Stomach (tissue), 9 donors: Measurements from ENCODE around the gene C16orf95. TPM values are rescaled to one million over a fixed set of nuclear protein-coding genes. Genes with fewer than 3 reads are reported as not detected.
A peak's percentile ranks its signal among the peaks of the same experiment; 100 is the strongest.
"Not testable (repeated sequence)": the region's sequence is repeated elsewhere in the genome, so short reads cannot be mapped to it uniquely, and the experiment has no call there.

Experiments
- DNase-seq, 2 donors: peaks; one replicate each; pipeline versions ENCODE4 v3.0.0 to v3.0.0-alpha.2; 2013 to 2019
- H3K27ac ChIP-seq, 5 donors: fragments of 200-600 bp in 4 of 5; sonication (generic) in 4 of 5; one replicate each; pipeline ENCODE4 v1.5.1; 2013 to 2019; ENCODE audit warnings: mild to moderate bottlenecking in 1 of 5, moderate library complexity in 1 of 5
- H3K27me3 ChIP-seq, 3 donors: fragments of 200-600 bp; sonication (generic); one replicate each; pipeline ENCODE4 v1.5.1; 2017 to 2019; ENCODE audit warnings: mixed run types in 1 of 3
- H3K36me3 ChIP-seq, 4 donors: fragments of 200-600 bp; sonication (generic); 1 replicate in 3 of 4; 2 replicates in 1 of 4; pipeline ENCODE4 v1.5.1; 2016 to 2019
- H3K4me1 ChIP-seq, 4 donors: fragments of 200-600 bp; sonication (generic); one replicate each; pipeline ENCODE4 v1.5.1; 2016 to 2019
- H3K4me3 ChIP-seq, 4 donors: fragments of 200-600 bp; sonication (generic) in 3 of 4; one replicate each; pipeline ENCODE4 v1.5.1; 2016 to 2019; ENCODE audit warnings: mild to moderate bottlenecking in 1 of 4
- H3K9me3 ChIP-seq, 4 donors: fragments of 200-600 bp; sonication (generic); one replicate each; pipeline ENCODE4 v1.5.1; 2016 to 2019
- CTCF ChIP-seq, 7 experiments: fragments of 450-650 bp in 4 of 7; fragments of 200-600 bp in 3 of 7; sonication (generic) in 3 of 7; IDR thresholded peaks; one replicate each; pipeline ENCODE4 v1.5.1; 2016 to 2019; ENCODE audit warnings: antibody characterized with exemption in 7 of 7, control low read depth in 2 of 7, mild to moderate bottlenecking in 1 of 7
- EP300 ChIP-seq: sonication (generic); formaldehyde crosslinking; IDR thresholded peaks from one replicate; pipeline ENCODE4 v1.6.1; 2017; ENCODE audit warnings: antibody characterized with exemption
- POLR2A ChIP-seq, 4 donors: fragments of 450-650 bp; IDR thresholded peaks; one replicate each; pipeline ENCODE4 v1.6.1; 2016; ENCODE audit warnings: antibody characterized with exemption in 4 of 4, control low read depth in 2 of 4, mild to moderate bottlenecking in 1 of 4, moderate library complexity in 1 of 4
- POLR2AphosphoS5 ChIP-seq, 3 donors: sonication (generic); formaldehyde crosslinking; IDR thresholded peaks; one replicate each; pipeline ENCODE4 v1.6.1; 2016; ENCODE audit warnings: antibody characterized with exemption in 3 of 3
- WGBS, 5 donors: extraction: QIAGEN DNeasy Blood & Tissue Kit in 3 of 5; methylation state at CpG; one replicate each; pipeline versions ENCODE4 v1.1.5 to v1.1.7; 2013 to 2018; 5-methylcytosine and 5-hydroxymethylcytosine counted together
- intact Hi-C: fragments of 100-400 bp; cut with DNase I; formaldehyde crosslinking; loops from one replicate; pipeline ENCODE4 v1.15.1; 2023; ENCODE audit warnings: low total_unique reads
- polyA plus RNA-seq, 3 donors: library from polyadenylated mRNA; stranded (reverse); fragments of 200-250 nt; gene quantifications; one replicate each; pipeline ENCODE4 v1.2.3, GENCODE V29; 2013
- total RNA-seq, 5 donors: library from RNA; depleted of rRNA; stranded (reverse); fragments of >200 nt; gene quantifications; one replicate each; pipeline versions ENCODE4 v1.1.0 to v1.2.3, GENCODE V29; 2014 to 2016
- donor health status: healthy with polysubstance abuse.
- donor health status: Bipolar disorder and iron deficiency.
- donor health status: healthy.

Gene C16orf95
- total and polyA plus RNA-seq, 8 donors, result 0.55 to 4.9 (median 4.3) TPM; not detected in 3

GRCh38 chr16:87365021-87365713, 48.0 kb upstream of the C16orf95 start:
- WGBS, 5 donors, result 84 to 89% (median 86%) methylated on average over 13 of the region's 13 CpGs
- intact Hi-C loops, result no loop called here
- TF ChIP-seq EP300, result no peak
- TF ChIP-seq POLR2AphosphoS5 (IDR thresholded peaks at IDR 0.05), result no peak
- TF ChIP-seq POLR2A (IDR thresholded peaks at IDR 0.05), result no peak
- no peak for TF ChIP-seq CTCF (IDR thresholded peaks at IDR 0.05)
- Histone ChIP-seq H3K27me3 (no peaks in the 10 kb centered on the region), H3K9me3 (no peaks in the 10 kb centered on the region), H3K4me3 (no peak overlapping the region), H3K36me3 (peaks cover 13 to 36% (median 31%) of the 10 kb centered on the region in 4 donors), H3K4me1 (peaks cover 45 to 73% (median 61%) of the 10 kb centered on the region in 4 donors), H3K27ac (peak overlapping the region in 2 of 5 donors; percentile 62 to 71)
- DNase-seq, result no peak

- no peaks in the 10 kb centered on the region for H3K9me3 ChIP-seq
- peak overlapping the region; percentile 42 to 71 (median 62) for H3K27ac ChIP-seq
- intact Hi-C loops, result no loop called here
- DNase-seq, result peak; percentile 52 to 71
- peaks cover 41 to 62% (median 52%) of the 10 kb centered on the region in 4 donors for H3K4me1 ChIP-seq
- no peak for TF ChIP-seq POLR2A (IDR thresholded peaks at IDR 0.05)
- TF ChIP-seq EP300, result no peak
- no peak for TF ChIP-seq CTCF (IDR thresholded peaks at IDR 0.05)
- peak in 1 of 3 donors; percentile 17 for TF ChIP-seq POLR2AphosphoS5 (IDR thresholded peaks at IDR 0.05)
- WGBS, 5 donors, result 20 to 31% (median 23%) methylated on average over 14 to 17 of the region's 17 CpGs
- no peaks in the 10 kb centered on the region for H3K27me3 ChIP-seq
- peaks cover 25 to 49% (median 44%) of the 10 kb centered on the region in 4 donors for H3K36me3 ChIP-seq
- H3K4me3 ChIP-seq, result peak overlapping the region in 1 of 4 donors; percentile 33
Measured at GRCh38 chr16:87363771-87364455, 46.7 kb upstream of the C16orf95 start.

GRCh38 chr16:87362828-87363559, 45.8 kb upstream of the C16orf95 start:
- 92 to 94% (median 93%) methylated on average over 12 to 13 of the region's 13 CpGs for WGBS, 5 donors
- H3K4me3 ChIP-seq, intact Hi-C loops, H3K9me3 ChIP-seq, DNase-seq, H3K27me3 ChIP-seq: not testable (repeated sequence)
- Histone ChIP-seq H3K27ac (peak overlapping the region in 4 of 5 donors; percentile 42 to 71 (median 62)), H3K4me1 (peaks cover 34 to 52% (median 44%) of the 10 kb centered on the region in 4 donors), H3K36me3 (peaks cover 34 to 58% (median 53%) of the 10 kb centered on the region in 4 donors)

GRCh38 chr16:87361916-87362619, 44.9 kb upstream of the C16orf95 start:
- peaks cover 29 to 64% (median 60%) of the 10 kb centered on the region in 4 donors for H3K36me3 ChIP-seq
- 94 to 98% (median 97%) methylated on average over 7 to 8 of the region's 8 CpGs for WGBS, 5 donors

More at GRCh38 chr16:87361916-87362619, 44.9 kb upstream of the C16orf95 start:
- TF ChIP-seq POLR2A (IDR thresholded peaks at IDR 0.05) (no peak), EP300 (no peak), POLR2AphosphoS5 (IDR thresholded peaks at IDR 0.05) (no peak), CTCF (IDR thresholded peaks at IDR 0.05) (no peak)
- no peak overlapping the region for H3K4me3 ChIP-seq
- no peaks in the 10 kb centered on the region for H3K9me3 ChIP-seq
- intact Hi-C loops, result no loop called here
- peaks cover 30 to 45% (median 39%) of the 10 kb centered on the region in 4 donors for H3K4me1 ChIP-seq
- H3K27me3 ChIP-seq, result no peaks in the 10 kb centered on the region
- no peak for DNase-seq
- H3K27ac ChIP-seq, result peak overlapping the region in 1 of 5 donors; percentile 11
